HepG2 (cell line): ENCODE data around the gene GNAI2. TPM values are rescaled to one million over a fixed set of nuclear protein-coding genes. Genes with fewer than 3 reads are reported as not detected.

Experiments used
- BCL6 ChIP-seq: IDR thresholded peaks from 2 replicates; pipeline ENCODE4 v1.6.1; 2016; ENCODE audit warnings: missing genetic modification reagents, missing compliant biosample characterization
- DRAP1 ChIP-seq: IDR thresholded peaks from 2 replicates; pipeline ENCODE4 v1.6.1; 2016; ENCODE audit warnings: missing genetic modification reagents, missing compliant biosample characterization
- ERF ChIP-seq: IDR thresholded peaks from 2 replicates; pipeline ENCODE4 v1.6.1; 2018; ENCODE audit warnings: missing biosample characterization, missing genetic modification reagents
- GMEB2 ChIP-seq: IDR thresholded peaks from 2 replicates; pipeline ENCODE4 v1.6.1; 2016; ENCODE audit warnings: missing biosample characterization, missing genetic modification reagents, low read depth
- KDM2A ChIP-seq: sonication (generic); formaldehyde crosslinking; IDR thresholded peaks from 2 replicates; pipeline ENCODE4 v1.4.0; 2020; ENCODE audit warnings: low read depth, missing genetic modification reagents, borderline replicate concordance
- NFRKB ChIP-seq: fragments of 450-650 bp; IDR thresholded peaks from 2 replicates; pipeline ENCODE4 v1.6.1; 2017
- PLSCR1 ChIP-seq: sonication (generic); formaldehyde crosslinking; IDR thresholded peaks from 2 replicates; pipeline ENCODE4 v1.5.0; 2020; ENCODE audit warnings: missing genetic modification reagents, mild to moderate bottlenecking, borderline replicate concordance
- RXRB ChIP-seq: IDR thresholded peaks from 2 replicates; pipeline ENCODE4 v1.6.1; 2016; ENCODE audit warnings: borderline replicate concordance, missing genetic modification reagents, missing compliant biosample characterization
- THAP11 ChIP-seq: IDR thresholded peaks from 2 replicates; pipeline ENCODE4 v1.6.1; 2016; ENCODE audit warnings: missing biosample characterization, missing genetic modification reagents
- ZNF501 ChIP-seq: sonication (generic); formaldehyde crosslinking; IDR thresholded peaks from 2 replicates; pipeline ENCODE4 v1.5.1; 2020; ENCODE audit warnings: mild to moderate bottlenecking, moderate library complexity, missing genetic modification reagents
- ZNF614 ChIP-seq: IDR thresholded peaks from 2 replicates; pipeline ENCODE4 v1.6.1; 2018; ENCODE audit warnings: missing biosample characterization, missing genetic modification reagents, inconsistent platforms, borderline replicate concordance
- ZNF776 ChIP-seq: sonication (generic); formaldehyde crosslinking; IDR thresholded peaks from 2 replicates; pipeline ENCODE4 v1.4.0; 2020; ENCODE audit warnings: mild to moderate bottlenecking, missing genetic modification reagents
- ZNF788 ChIP-seq: sonication (generic); formaldehyde crosslinking; IDR thresholded peaks from 2 replicates; pipeline ENCODE4 v1.5.0; 2020; ENCODE audit warnings: mild to moderate bottlenecking, missing genetic modification reagents, borderline replicate concordance
- polyA plus RNA-seq, 8 experiments: library from polyadenylated mRNA; depleted of rRNA in 3 of 8; stranded (reverse) in 7 of 8; unstranded in 1 of 8; fragments of >200 nt; fragmentation: Illumina TruSeq in 4 of 8; extraction: Trizol in 4 of 8; gene quantifications; 2 replicates each; pipeline versions ENCODE4 v1.2.1 to v1.2.3, GENCODE V29; 2011 to 2016; ENCODE audit warnings: low read depth in 4 of 8, missing spikeins in 1 of 8, mixed read lengths in 1 of 8; ENCODE audit not compliant: insufficient read depth in 1 of 8
- total RNA-seq, 5 experiments: library from RNA; depleted of rRNA; stranded (reverse); fragments of >200 nt; fragmentation: Illumina TruSeq; extraction: Trizol; gene quantifications; 2 replicates each; pipeline ENCODE4 v1.2.3, GENCODE V29; 2016; ENCODE audit warnings: low read depth in 1 of 5
- TF ChIP-seq, protein P1 (sequence below): sonication (generic); IDR thresholded peaks from 2 replicates; pipeline ENCODE4 v1.6.1; 2016; ENCODE audit warnings: low read depth, borderline replicate concordance
- TF ChIP-seq, protein P2 (sequence below): sonication (generic); formaldehyde crosslinking; IDR thresholded peaks from 2 replicates; pipeline ENCODE4 v1.4.0; 2020; ENCODE audit warnings: mild to moderate bottlenecking, missing genetic modification reagents, borderline replicate concordance
- TF ChIP-seq, protein P3 (sequence below): IDR thresholded peaks from 2 replicates; pipeline ENCODE4 v1.6.1; 2016; ENCODE audit warnings: missing compliant biosample characterization, missing genetic modification reagents, borderline replicate concordance
- TF ChIP-seq, protein P4 (sequence below): sonication (generic); formaldehyde crosslinking; IDR thresholded peaks from 2 replicates; pipeline ENCODE4 v1.4.0; 2020; ENCODE audit warnings: missing genetic modification reagents

Gene GNAI2
- total and polyA plus RNA-seq, 2 of the 13 experiments (the other 11 are each of a cell fraction or from before 2014, with no cell fraction given), result 51.1 to 66.2 TPM

DNA sequence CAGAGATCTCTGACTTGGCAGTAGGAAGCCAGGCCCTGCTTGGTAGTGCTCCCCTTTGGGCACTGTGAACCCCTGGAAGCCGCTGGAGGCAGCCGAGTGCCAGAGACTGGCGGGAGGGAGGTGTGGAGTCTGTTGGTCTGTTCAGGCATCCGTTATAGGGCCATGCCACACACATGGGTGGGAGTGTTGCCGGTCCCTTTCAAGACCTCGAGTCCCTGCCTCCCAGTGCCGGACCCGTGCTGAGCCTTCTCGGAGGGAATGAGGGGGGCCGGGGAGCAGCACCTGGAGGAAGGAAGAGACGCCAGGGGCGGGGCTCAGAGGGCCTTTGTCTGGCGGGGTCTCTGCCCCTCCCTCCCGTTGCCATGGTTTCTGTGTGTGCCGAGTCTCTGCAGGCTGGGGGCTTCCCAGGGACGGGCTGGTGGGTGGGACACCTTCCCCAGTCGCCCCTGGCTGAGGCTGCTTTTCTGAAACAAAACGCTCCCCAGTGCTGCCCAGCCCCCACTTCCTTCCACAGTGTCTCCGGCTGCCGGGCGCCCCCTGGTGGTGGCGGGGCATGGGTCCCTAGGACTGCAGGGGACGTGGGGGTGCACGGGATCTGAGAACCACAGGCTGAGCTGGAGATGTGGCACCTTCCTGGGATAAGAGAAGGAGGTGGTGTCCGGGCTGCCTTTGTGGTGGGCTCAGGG is 10.0 kb downstream of the GNAI2 start (continued):
- TF ChIP-seq RXRB (CRISPR knock-in tag) (peak; percentile 61; the same call in 1 of the 2 replicates), THAP11 (CRISPR knock-in tag) (peak; percentile 78), ZNF776 (peak; percentile 84), ZNF614 (CRISPR knock-in tag) (no peak), ZNF788 (CRISPR knock-in tag) (peak; percentile 70; the same call in 1 of the 2 replicates), ZNF501 (CRISPR knock-in tag) (peak; percentile 78; the same call in 1 of the 2 replicates), KDM2A (CRISPR knock-in tag) (peak; percentile 85), BCL6 (CRISPR knock-in tag) (peak; percentile 37; the same call in 1 of the 2 replicates), PLSCR1 (no peak), ERF (CRISPR knock-in tag) (peak; percentile 85), GMEB2 (CRISPR knock-in tag) (no peak), NFRKB (no peak), DRAP1 (CRISPR knock-in tag) (peak; percentile 51; the same call in 1 of the 2 replicates)
- TF ChIP-seq, protein P1, sequence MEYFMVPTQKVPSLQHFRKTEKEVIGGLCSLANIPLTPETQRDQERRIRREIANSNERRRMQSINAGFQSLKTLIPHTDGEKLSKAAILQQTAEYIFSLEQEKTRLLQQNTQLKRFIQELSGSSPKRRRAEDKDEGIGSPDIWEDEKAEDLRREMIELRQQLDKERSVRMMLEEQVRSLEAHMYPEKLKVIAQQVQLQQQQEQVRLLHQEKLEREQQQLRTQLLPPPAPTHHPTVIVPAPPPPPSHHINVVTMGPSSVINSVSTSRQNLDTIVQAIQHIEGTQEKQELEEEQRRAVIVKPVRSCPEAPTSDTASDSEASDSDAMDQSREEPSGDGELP, result 0 out of 2 replicates have a peak, but pooled peaks have one; percentile 9
- TF ChIP-seq, protein P2, sequence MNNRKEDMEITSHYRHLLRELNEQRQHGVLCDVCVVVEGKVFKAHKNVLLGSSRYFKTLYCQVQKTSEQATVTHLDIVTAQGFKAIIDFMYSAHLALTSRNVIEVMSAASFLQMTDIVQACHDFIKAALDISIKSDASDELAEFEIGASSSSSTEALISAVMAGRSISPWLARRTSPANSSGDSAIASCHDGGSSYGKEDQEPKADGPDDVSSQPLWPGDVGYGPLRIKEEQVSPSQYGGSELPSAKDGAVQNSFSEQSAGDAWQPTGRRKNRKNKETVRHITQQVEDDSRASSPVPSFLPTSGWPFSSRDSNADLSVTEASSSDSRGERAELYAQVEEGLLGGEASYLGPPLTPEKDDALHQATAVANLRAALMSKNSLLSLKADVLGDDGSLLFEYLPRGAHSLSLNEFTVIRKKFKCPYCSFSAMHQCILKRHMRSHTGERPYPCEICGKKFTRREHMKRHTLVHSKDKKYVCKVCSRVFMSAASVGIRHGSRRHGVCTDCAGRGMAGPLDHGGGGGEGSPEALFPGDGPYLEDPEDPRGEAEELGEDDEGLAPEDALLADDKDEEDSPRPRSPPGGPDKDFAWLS, result no peak
- TF ChIP-seq, protein P3, sequence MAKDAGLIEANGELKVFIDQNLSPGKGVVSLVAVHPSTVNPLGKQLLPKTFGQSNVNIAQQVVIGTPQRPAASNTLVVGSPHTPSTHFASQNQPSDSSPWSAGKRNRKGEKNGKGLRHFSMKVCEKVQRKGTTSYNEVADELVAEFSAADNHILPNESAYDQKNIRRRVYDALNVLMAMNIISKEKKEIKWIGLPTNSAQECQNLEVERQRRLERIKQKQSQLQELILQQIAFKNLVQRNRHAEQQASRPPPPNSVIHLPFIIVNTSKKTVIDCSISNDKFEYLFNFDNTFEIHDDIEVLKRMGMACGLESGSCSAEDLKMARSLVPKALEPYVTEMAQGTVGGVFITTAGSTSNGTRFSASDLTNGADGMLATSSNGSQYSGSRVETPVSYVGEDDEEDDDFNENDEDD, result peak; percentile 45; the same call in 1 of the 2 replicates
- TF ChIP-seq, protein P4, sequence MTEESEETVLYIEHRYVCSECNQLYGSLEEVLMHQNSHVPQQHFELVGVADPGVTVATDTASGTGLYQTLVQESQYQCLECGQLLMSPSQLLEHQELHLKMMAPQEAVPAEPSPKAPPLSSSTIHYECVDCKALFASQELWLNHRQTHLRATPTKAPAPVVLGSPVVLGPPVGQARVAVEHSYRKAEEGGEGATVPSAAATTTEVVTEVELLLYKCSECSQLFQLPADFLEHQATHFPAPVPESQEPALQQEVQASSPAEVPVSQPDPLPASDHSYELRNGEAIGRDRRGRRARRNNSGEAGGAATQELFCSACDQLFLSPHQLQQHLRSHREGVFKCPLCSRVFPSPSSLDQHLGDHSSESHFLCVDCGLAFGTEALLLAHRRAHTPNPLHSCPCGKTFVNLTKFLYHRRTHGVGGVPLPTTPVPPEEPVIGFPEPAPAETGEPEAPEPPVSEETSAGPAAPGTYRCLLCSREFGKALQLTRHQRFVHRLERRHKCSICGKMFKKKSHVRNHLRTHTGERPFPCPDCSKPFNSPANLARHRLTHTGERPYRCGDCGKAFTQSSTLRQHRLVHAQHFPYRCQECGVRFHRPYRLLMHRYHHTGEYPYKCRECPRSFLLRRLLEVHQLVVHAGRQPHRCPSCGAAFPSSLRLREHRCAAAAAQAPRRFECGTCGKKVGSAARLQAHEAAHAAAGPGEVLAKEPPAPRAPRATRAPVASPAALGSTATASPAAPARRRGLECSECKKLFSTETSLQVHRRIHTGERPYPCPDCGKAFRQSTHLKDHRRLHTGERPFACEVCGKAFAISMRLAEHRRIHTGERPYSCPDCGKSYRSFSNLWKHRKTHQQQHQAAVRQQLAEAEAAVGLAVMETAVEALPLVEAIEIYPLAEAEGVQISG (CRISPR knock-in tag), result peak; percentile 98
